Right lobe of liver (tissue), 6 donors: Measurements from ENCODE around the gene LYPD6B. TPM values are rescaled to one million over a fixed set of nuclear protein-coding genes. Genes with fewer than 3 reads are reported as not detected.

Experiments
- ATAC-seq, 4 donors: fragments of 200-7000 bp; cut with Tn5 transposase; one replicate each; pipeline ENCODE4 v1.9.1; 2020; ENCODE audit warnings: mild to moderate bottlenecking in 4 of 4, moderate library complexity in 4 of 4
- DNase-seq, 3 donors: peaks; one replicate each; pipeline ENCODE4 v3.0.0-alpha.2; 2020
- H3K27ac ChIP-seq, 3 donors: fragments of 200-600 bp; one replicate each; pipeline ENCODE4 v1.8.0; 2022
- H3K27me3 ChIP-seq, 2 donors: fragments of 200-600 bp; one replicate each; pipeline ENCODE4 v1.8.0; 2022
- H3K36me3 ChIP-seq, 4 donors: fragments of 200-600 bp; sonication (generic) in 1 of 4; one replicate each; pipeline versions ENCODE4 v1.5.1 to v1.8.0; 2017 to 2022; ENCODE audit warnings: control low read depth in 1 of 4
- H3K4me1 ChIP-seq, 4 donors: fragments of 200-600 bp; sonication (generic) in 1 of 4; one replicate each; pipeline versions ENCODE4 v1.5.1 to v1.8.0; 2017 to 2022; ENCODE audit warnings: control low read depth in 1 of 4
- H3K4me3 ChIP-seq, 3 donors: fragments of 200-600 bp; one replicate each; pipeline ENCODE4 v1.8.0; 2022
- H3K9me3 ChIP-seq, 4 donors: fragments of 200-600 bp; sonication (generic) in 1 of 4; one replicate each; pipeline versions ENCODE4 v1.5.1 to v1.8.0; 2017 to 2022; ENCODE audit warnings: control low read depth in 1 of 4
- POLR2A ChIP-seq: fragments of 450-650 bp; IDR thresholded peaks from one replicate; pipeline ENCODE4 v1.6.1; 2017; ENCODE audit warnings: antibody characterized with exemption, mild to moderate bottlenecking
- WGBS: methylation state at CpG from one replicate; pipeline ENCODE4 v1.1.6; 2018; ENCODE audit warnings: low coverage, low lambda C conversion rate; ENCODE audit not compliant: insufficient coverage; ENCODE audit errors: missing lambda C conversion rate; 5-methylcytosine and 5-hydroxymethylcytosine counted together
- intact Hi-C, 2 donors: fragments of 100-400 bp; cut with DNase I; formaldehyde crosslinking; loops; one replicate each; pipeline versions ENCODE4 v1.11.2 to v1.14.1; 2022
- total RNA-seq, 6 experiments: library from RNA; depleted of rRNA in 2 of 6; stranded (reverse); fragments of >200 nt in 2 of 6; fragmentation: NEBNext Ultra II Directional in 3 of 6; extraction: Animal tissue kit (Norgen Biotek cat#: 25700) in 3 of 6; gene quantifications; one replicate each; pipeline versions ENCODE4 v1.1.0 to v1.2.4, GENCODE V29; 2016 to 2023
- TF ChIP-seq, protein P1 (sequence below), 4 donors: fragments of 200-600 bp in 3 of 4; fragments of 450-650 bp in 1 of 4; IDR thresholded peaks; one replicate each; pipeline versions ENCODE4 v1.5.1 to v1.8.0; 2016 to 2022; ENCODE audit warnings: antibody characterized with exemption in 4 of 4, mild to moderate bottlenecking in 2 of 4
- donor health status: DM: no; HTN: yes; CAD: no.
- donor health status: DM: no; HTN: no; CAD: no.
- donor health status: DM: no; HTN: no; CAD: no.
- donor health status: DM: no; HTN: yes; CAD: no.
- donor health status: DM: no; HTN: yes; CAD: no.

The LYPD6B gene
- total RNA-seq, 6 experiments from 2014 or later: 0.30 to 0.31 TPM; not detected in 4

DNA sequence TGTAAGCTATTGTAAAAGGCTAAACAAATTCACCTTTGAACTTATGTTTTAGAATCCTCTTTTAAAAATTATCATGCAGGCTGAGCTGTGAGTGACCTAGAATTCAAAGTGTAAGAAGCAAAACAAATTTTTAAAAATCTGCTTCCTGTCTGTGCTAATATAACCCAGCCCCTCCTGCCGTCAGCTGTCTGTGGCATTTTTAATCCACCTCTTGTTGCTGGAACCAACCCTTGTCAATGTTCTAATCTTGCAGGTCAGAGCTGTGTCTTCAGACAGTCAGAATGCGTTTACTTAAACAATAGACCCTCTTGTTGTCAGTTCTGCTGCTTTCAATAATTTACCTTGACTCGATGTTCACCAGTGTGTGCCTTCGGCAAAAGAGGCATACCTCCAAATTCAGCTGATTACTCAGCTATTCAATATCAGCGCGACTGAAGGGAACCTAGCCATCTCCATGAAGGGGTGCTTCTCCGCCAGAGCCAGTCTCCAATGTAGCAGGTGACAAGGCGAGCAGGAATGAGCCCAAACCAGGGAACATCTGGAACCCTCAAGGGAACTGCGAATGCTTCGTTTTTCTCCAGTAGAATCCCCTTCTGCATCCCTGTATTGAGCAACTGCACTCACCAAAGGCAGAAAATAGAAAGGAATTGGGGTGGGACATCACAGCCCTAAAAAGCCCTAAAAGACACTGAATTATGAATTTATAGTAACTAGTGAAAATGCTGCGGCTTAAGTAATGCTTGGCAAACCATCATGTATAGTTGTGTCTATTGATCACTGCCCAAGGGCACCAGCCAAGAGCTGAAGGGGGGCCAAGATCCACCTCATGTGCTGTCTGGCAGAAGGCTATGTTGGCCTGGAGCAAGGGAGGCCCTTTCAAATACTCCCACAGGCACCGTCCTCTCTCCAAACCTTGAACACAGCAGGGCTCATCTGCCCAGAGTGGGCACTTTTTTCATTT lies 62.5 kb downstream of the LYPD6B start:
- Histone ChIP-seq H3K27ac (no peak overlapping the region), H3K27me3 (no peaks in the 10 kb centered on the region), H3K9me3 (peaks cover 0 to 2% (median 0%) of the 10 kb centered on the region in 4 donors), H3K4me3 (no peak overlapping the region), H3K36me3 (no peaks in the 10 kb centered on the region), H3K4me1 (no peaks in the 10 kb centered on the region)
- ATAC-seq (peak; percentile 58 to 88 (median 66)), DNase-seq (peak in 2 of 3 donors; percentile 27 to 69)
- whole genome bisulfite sequencing: 58% methylated on average over 11 of the region's 12 CpGs
- intact Hi-C loops: no loop called here
- TF ChIP-seq, protein P1, sequence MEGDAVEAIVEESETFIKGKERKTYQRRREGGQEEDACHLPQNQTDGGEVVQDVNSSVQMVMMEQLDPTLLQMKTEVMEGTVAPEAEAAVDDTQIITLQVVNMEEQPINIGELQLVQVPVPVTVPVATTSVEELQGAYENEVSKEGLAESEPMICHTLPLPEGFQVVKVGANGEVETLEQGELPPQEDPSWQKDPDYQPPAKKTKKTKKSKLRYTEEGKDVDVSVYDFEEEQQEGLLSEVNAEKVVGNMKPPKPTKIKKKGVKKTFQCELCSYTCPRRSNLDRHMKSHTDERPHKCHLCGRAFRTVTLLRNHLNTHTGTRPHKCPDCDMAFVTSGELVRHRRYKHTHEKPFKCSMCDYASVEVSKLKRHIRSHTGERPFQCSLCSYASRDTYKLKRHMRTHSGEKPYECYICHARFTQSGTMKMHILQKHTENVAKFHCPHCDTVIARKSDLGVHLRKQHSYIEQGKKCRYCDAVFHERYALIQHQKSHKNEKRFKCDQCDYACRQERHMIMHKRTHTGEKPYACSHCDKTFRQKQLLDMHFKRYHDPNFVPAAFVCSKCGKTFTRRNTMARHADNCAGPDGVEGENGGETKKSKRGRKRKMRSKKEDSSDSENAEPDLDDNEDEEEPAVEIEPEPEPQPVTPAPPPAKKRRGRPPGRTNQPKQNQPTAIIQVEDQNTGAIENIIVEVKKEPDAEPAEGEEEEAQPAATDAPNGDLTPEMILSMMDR (IDR thresholded peaks at IDR 0.05): no peak
- TF ChIP-seq POLR2A: no peak

DNA sequence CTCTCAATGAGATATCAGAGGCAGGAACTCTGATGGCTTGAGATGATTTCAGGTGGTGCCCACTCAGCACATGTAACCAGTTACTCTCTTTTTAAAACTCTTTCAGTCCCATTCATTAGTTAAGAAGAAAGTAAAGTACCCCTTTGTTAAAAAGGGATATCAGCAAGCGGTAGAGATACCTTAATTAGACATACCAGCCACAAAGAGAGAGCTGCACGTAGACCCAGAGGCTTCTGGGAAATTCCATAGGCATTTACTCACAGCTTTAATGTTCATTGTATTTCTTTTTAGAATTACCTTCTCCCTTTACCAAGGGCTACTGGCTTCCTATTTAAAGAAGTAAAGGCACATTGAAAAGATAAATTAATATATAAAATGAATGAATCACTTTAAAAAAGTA lies 63.3 kb downstream of the LYPD6B start:
- no peaks in the 10 kb centered on the region for H3K36me3 ChIP-seq
- ATAC-seq: no peak
- no peak overlapping the region for H3K4me3 ChIP-seq
- DNase-seq: no peak
- 73% methylated on average over 2 of the region's 2 CpGs for WGBS
- no peak overlapping the region for H3K27ac ChIP-seq
- no peaks in the 10 kb centered on the region for H3K27me3 ChIP-seq
- TF ChIP-seq, protein P1 (IDR thresholded peaks at IDR 0.05): no peak
- no peak for TF ChIP-seq POLR2A
- no peaks in the 10 kb centered on the region for H3K4me1 ChIP-seq
- peaks cover 0 to 3% (median 0%) of the 10 kb centered on the region in 4 donors for H3K9me3 ChIP-seq
- intact Hi-C loops: no loop called here

DNA sequence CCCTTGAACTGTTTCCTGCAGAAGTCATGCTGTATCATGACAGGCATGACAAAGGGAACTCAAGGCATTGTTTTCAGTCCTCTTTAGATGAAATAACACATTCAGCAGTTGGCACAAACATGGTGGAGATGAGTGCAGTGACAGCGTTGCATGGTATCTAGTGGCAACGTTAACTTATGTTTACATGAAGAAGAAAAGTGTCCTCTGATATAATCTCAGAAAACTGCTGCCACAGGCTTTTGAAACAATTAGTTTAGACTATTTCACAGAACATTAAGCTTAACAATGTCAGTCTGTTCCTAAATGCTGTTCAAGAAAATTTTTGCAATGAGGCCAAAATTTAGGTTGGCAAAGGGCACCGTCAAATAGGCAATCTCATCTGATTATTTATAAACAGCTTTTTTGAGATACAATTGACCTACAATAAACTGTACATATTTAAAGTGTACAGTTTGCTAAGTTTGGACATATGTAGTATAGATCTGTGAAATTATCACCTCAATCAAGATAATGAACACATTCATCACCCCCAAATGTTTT lies 64.7 kb downstream of the LYPD6B start:
- Histone ChIP-seq H3K4me1 (no peaks in the 10 kb centered on the region), H3K27me3 (no peaks in the 10 kb centered on the region), H3K4me3 (no peak overlapping the region), H3K27ac (no peak overlapping the region), H3K9me3 (peaks cover 0 to 3% (median 0%) of the 10 kb centered on the region in 4 donors), H3K36me3 (no peaks in the 10 kb centered on the region)
- intact Hi-C loops: no loop called here
- TF ChIP-seq, protein P1 (IDR thresholded peaks at IDR 0.05): no peak
- no peak for TF ChIP-seq POLR2A
- DNase-seq: no peak
- WGBS: 63% methylated on average over 3 of the region's 3 CpGs
- ATAC-seq: no peak

DNA sequence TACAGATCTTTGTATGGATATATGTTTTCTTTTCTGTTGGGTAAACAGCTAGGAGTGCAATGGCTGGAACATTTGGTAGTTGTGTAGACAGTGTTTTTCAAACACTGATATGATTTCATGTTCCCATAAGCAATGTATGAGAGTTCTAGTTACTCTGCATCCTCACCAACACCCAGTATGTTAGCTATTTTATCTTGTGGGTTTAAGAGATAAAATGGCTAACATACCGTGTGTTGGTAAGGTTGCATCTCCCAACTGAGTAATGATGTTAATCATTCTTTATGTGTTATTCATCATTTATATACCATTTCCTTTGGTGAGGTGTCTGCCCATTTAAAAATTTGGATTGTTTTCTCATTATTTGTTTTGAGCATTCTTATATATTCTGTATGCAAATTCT lies 65.7 kb downstream of the LYPD6B start:
- 91% methylated on average over 1 of the region's 1 CpG for WGBS
- peaks cover 0 to 3% (median 0%) of the 10 kb centered on the region in 4 donors for H3K9me3 ChIP-seq
- H3K36me3 ChIP-seq: no peaks in the 10 kb centered on the region
- H3K4me1 ChIP-seq: no peaks in the 10 kb centered on the region
- DNase-seq (no peak), ATAC-seq (no peak)
- intact Hi-C loops: no loop called here
- H3K27ac ChIP-seq: no peak overlapping the region
- H3K4me3 ChIP-seq: no peak overlapping the region
- H3K27me3 ChIP-seq: no peaks in the 10 kb centered on the region
- no peak for TF ChIP-seq POLR2A
- TF ChIP-seq, protein P1 (IDR thresholded peaks at IDR 0.05): no peak
